ENCODE measurements around the gene CBLN1. TPM values are rescaled to one million over a fixed set of nuclear protein-coding genes. Genes with fewer than 3 reads are reported as not detected.

Gene CBLN1
- polyA plus RNA-seq, 1 donor from 2014 or later, result 7.7 TPM

DNA sequence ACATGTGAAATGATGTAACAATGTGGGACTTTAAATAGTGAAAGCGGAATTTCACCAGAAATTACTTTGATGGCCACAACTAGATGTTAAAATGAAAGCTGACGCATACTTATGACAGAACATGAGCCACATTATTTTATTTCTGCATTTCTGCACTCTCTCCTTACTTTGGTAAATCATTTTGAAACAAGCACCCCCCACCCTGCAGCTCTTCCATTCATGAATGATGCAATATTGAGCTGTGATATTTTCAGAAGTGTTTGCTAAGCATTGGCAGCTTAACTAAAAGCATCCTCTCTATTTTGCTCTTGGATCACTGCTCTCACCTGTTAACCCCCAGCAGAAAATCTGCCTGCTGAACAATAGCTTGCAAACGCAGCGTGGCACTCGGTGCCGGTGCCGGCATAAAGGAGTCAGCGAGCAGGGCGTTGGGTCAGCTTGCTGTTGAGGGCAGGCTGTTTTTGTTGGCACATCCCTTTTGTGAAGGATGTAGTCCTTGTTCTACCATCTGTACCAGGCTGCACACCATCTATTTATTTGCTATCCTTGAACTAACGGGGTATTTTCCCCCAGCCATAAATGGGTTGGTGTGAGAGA, 30.8 kb upstream of the CBLN1 start:
- H3F3A ChIP-seq (ENCODE audit: insufficient read depth, low read length, poor library complexity, severe bottlenecking), result no peaks in the 10 kb centered on the region
- no peaks in the 10 kb centered on the region for H3K27me3 ChIP-seq (ENCODE audit: insufficient read depth, low read depth, low read length)
- H3K9ac ChIP-seq (ENCODE audit: low read length), result no peak overlapping the region
- H3K4me2 ChIP-seq (ENCODE audit: low read length), result no peak overlapping the region
- H3K79me2 ChIP-seq (replicated peaks; ENCODE audit: insufficient read depth, low read length), result no peaks in the 10 kb centered on the region
- no peaks in the 10 kb centered on the region for H3K9me3 ChIP-seq (ENCODE audit: low read length)
- H3K9me2 ChIP-seq (ENCODE audit: insufficient read depth, low read length), result no peaks in the 10 kb centered on the region
- H3K36me3 ChIP-seq (ENCODE audit: insufficient read depth, low read length), result no peaks in the 10 kb centered on the region
- no peaks in the 10 kb centered on the region for H4K20me1 ChIP-seq (ENCODE audit: insufficient read depth)
- H3K27ac ChIP-seq (ENCODE audit: low read length), result no peak overlapping the region
- peak overlapping the region; percentile 19 for H3K4me3 ChIP-seq (ENCODE audit: low read length)
- TF ChIP-seq EP300 (conservative IDR thresholded peaks at IDR 0.05; ENCODE audit: poor library complexity, severe bottlenecking) (no peak), SMC3 (conservative IDR thresholded peaks at IDR 0.05; ENCODE audit: poor library complexity) (no peak)
- no peak overlapping the region for H2AFZ ChIP-seq (ENCODE audit: low read depth, low read length)

DNA sequence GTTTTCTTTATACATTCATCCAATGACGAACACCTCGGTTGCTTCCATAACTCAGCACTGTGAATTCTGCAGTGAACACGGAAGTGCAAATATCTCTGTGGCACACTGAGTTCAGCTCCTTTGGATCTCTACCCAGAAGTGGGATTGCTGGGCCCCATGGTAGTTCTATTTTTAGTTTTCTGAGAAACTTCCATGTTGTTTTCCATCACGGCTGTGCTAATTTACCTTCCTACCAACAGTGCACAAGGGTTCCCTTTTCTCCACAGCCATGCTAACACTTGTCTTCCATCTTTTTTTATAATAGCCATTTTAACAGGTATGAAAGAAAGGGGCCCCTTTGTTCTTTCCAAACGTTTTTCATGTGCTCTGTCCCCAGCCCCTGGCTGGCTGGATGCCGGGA, 30.2 kb upstream of the CBLN1 start:
- Histone ChIP-seq H3K27ac (ENCODE audit: low read length) (no peak overlapping the region), H3K4me2 (ENCODE audit: low read length) (no peak overlapping the region), H3K9me2 (ENCODE audit: insufficient read depth, low read length) (no peaks in the 10 kb centered on the region), H3K27me3 (ENCODE audit: insufficient read depth, low read depth, low read length) (no peaks in the 10 kb centered on the region), H3K9me3 (ENCODE audit: low read length) (no peaks in the 10 kb centered on the region), H3K9ac (ENCODE audit: low read length) (no peak overlapping the region), H3F3A (ENCODE audit: insufficient read depth, low read length, poor library complexity, severe bottlenecking) (no peaks in the 10 kb centered on the region), H3K36me3 (ENCODE audit: insufficient read depth, low read length) (no peaks in the 10 kb centered on the region), H2AFZ (ENCODE audit: low read depth, low read length) (no peak overlapping the region), H3K79me2 (replicated peaks; ENCODE audit: insufficient read depth, low read length) (no peaks in the 10 kb centered on the region), H4K20me1 (ENCODE audit: insufficient read depth) (no peaks in the 10 kb centered on the region), H3K4me3 (ENCODE audit: low read length) (no peak overlapping the region)
- TF ChIP-seq SMC3 (conservative IDR thresholded peaks at IDR 0.05; ENCODE audit: poor library complexity) (no peak), MXI1 (conservative IDR thresholded peaks at IDR 0.05; ENCODE audit: poor library complexity, severe bottlenecking) (no peak), TAF1 (IDR thresholded peaks at IDR 0.05; ENCODE audit: low read depth) (no peak), EZH2 (IDR thresholded peaks at IDR 0.05; ENCODE audit: borderline replicate concordance, insufficient read depth, low read length, poor library complexity, severe bottlenecking) (no peak), POLR2AphosphoS5 (IDR thresholded peaks at IDR 0.05) (no peak), EP300 (conservative IDR thresholded peaks at IDR 0.05; ENCODE audit: poor library complexity, severe bottlenecking) (no peak), RAD21 (conservative IDR thresholded peaks at IDR 0.05) (no peak)
- TF ChIP-seq, protein P1, sequence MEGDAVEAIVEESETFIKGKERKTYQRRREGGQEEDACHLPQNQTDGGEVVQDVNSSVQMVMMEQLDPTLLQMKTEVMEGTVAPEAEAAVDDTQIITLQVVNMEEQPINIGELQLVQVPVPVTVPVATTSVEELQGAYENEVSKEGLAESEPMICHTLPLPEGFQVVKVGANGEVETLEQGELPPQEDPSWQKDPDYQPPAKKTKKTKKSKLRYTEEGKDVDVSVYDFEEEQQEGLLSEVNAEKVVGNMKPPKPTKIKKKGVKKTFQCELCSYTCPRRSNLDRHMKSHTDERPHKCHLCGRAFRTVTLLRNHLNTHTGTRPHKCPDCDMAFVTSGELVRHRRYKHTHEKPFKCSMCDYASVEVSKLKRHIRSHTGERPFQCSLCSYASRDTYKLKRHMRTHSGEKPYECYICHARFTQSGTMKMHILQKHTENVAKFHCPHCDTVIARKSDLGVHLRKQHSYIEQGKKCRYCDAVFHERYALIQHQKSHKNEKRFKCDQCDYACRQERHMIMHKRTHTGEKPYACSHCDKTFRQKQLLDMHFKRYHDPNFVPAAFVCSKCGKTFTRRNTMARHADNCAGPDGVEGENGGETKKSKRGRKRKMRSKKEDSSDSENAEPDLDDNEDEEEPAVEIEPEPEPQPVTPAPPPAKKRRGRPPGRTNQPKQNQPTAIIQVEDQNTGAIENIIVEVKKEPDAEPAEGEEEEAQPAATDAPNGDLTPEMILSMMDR (IDR thresholded peaks at IDR 0.05; ENCODE audit: poor library complexity, severe bottlenecking), result no peak
- TF ChIP-seq, protein P2, sequence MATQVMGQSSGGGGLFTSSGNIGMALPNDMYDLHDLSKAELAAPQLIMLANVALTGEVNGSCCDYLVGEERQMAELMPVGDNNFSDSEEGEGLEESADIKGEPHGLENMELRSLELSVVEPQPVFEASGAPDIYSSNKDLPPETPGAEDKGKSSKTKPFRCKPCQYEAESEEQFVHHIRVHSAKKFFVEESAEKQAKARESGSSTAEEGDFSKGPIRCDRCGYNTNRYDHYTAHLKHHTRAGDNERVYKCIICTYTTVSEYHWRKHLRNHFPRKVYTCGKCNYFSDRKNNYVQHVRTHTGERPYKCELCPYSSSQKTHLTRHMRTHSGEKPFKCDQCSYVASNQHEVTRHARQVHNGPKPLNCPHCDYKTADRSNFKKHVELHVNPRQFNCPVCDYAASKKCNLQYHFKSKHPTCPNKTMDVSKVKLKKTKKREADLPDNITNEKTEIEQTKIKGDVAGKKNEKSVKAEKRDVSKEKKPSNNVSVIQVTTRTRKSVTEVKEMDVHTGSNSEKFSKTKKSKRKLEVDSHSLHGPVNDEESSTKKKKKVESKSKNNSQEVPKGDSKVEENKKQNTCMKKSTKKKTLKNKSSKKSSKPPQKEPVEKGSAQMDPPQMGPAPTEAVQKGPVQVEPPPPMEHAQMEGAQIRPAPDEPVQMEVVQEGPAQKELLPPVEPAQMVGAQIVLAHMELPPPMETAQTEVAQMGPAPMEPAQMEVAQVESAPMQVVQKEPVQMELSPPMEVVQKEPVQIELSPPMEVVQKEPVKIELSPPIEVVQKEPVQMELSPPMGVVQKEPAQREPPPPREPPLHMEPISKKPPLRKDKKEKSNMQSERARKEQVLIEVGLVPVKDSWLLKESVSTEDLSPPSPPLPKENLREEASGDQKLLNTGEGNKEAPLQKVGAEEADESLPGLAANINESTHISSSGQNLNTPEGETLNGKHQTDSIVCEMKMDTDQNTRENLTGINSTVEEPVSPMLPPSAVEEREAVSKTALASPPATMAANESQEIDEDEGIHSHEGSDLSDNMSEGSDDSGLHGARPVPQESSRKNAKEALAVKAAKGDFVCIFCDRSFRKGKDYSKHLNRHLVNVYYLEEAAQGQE (IDR thresholded peaks at IDR 0.05; ENCODE audit: borderline replicate concordance), result no peak

All from neural cell (in vitro differentiated cells).